GM21515 (cell line): Measurements from ENCODE around the gene AP3M1.
"Not testable (repeated sequence)": the region's sequence is repeated elsewhere in the genome, so short reads cannot be mapped to it uniquely, and the experiment has no call there.

Source experiments
- ATAC-seq: cut with Tn5 transposase; IDR thresholded peaks from one replicate; pipeline ENCODE4 v1.9.1; 2021; ENCODE audit not compliant: unreplicated experiment

Gene AP3M1

GRCh38 chr10:74163319-74164068 is 12.9 kb upstream of the AP3M1 start:
- no peak for ATAC-seq

GRCh38 chr10:74160013-74160412 is 9.4 kb upstream of the AP3M1 start:
- no peak for ATAC-seq

- no peak for ATAC-seq
These were observed 6.3 kb upstream of the AP3M1 start for GRCh38 chr10:74156919-74157289.

GRCh38 chr10:74153676-74154075 is 3.0 kb upstream of the AP3M1 start:
- ATAC-seq: no peak

GRCh38 chr10:74153123-74153522 is 2.5 kb upstream of the AP3M1 start:
- ATAC-seq: no peak

GRCh38 chr10:74151879-74152722 is 1.5 kb upstream of the AP3M1 start:
- ATAC-seq: no peak

GRCh38 chr10:74150990-74151878 is 606 bp upstream of the AP3M1 start, which contains the start of gene ADK:
Gene ADK, plus strand, starts transcription at chr10:74151221. Its CDS starts 58 bp downstream, at chr10:74151279.
- ATAC-seq: peak; percentile 78

GRCh38 chr10:74146980-74147379 is 3.6 kb downstream of the AP3M1 start:
- ATAC-seq: not testable (repeated sequence)

GRCh38 chr10:74145133-74145532 is 5.5 kb downstream of the AP3M1 start:
- no peak for ATAC-seq

- ATAC-seq: no peak
These were observed 10.1 kb downstream of the AP3M1 start for GRCh38 chr10:74140553-74140952.

- ATAC-seq: no peak
These were observed 10.6 kb downstream of the AP3M1 start for GRCh38 chr10:74139981-74140380.

GRCh38 chr10:74138596-74138995 is 12.0 kb downstream of the AP3M1 start:
- ATAC-seq: not testable (repeated sequence)

GRCh38 chr10:74137992-74138391 is 12.6 kb downstream of the AP3M1 start:
- ATAC-seq: no peak

GRCh38 chr10:74135452-74135851 is 15.2 kb downstream of the AP3M1 start:
- ATAC-seq: no peak

- no peak for ATAC-seq
These were observed 16.5 kb downstream of the AP3M1 start for GRCh38 chr10:74133923-74134820.

- no peak for ATAC-seq
These were observed 27.5 kb downstream of the AP3M1 start for GRCh38 chr10:74123081-74123480.

GRCh38 chr10:74122060-74122459 is 28.6 kb downstream of the AP3M1 start:
- ATAC-seq: no peak

- no peak for ATAC-seq
These were observed 29.3 kb downstream of the AP3M1 start for GRCh38 chr10:74121368-74121767.

GRCh38 chr10:74120911-74121310 is 29.7 kb downstream of the AP3M1 start:
- ATAC-seq: no peak

GRCh38 chr10:74118804-74119203 is 31.8 kb downstream of the AP3M1 start:
- ATAC-seq: no peak
